GM19455 (cell line): ENCODE measurements around the gene ALB.

ENCODE experiments used
- ATAC-seq: cut with Tn5 transposase; IDR thresholded peaks from one replicate; pipeline ENCODE4 v1.9.1; 2021; ENCODE audit not compliant: unreplicated experiment

The ALB gene

GRCh38 chr4:73429826-73430587 is 25.9 kb downstream of the ALB start:
- ATAC-seq, result no peak

GRCh38 chr4:73431813-73432168 is 27.7 kb downstream of the ALB start:
- ATAC-seq, result no peak

- ATAC-seq, result no peak
Observed at GRCh38 chr4:73432169-73433000, 28.3 kb downstream of the ALB start.

- no peak for ATAC-seq
Observed at GRCh38 chr4:73433140-73433539, 29.1 kb downstream of the ALB start.

GRCh38 chr4:73434311-73434710 is 30.2 kb downstream of the ALB start:
- ATAC-seq, result peak; percentile 68

GRCh38 chr4:73435984-73436383 is 31.9 kb downstream of the ALB start, which contains the start of gene AFP:
Gene AFP (plus strand): TSS chr4:73436221. CDS start chr4:73436263, 42 bp downstream.
- ATAC-seq, result no peak

GRCh38 chr4:73436674-73437557 is 32.8 kb downstream of the ALB start:
- no peak for ATAC-seq

GRCh38 chr4:73437558-73437956 is 33.5 kb downstream of the ALB start:
- ATAC-seq, result no peak

- ATAC-seq, result no peak
Observed at GRCh38 chr4:73438048-73438447, 34.0 kb downstream of the ALB start.

- no peak for ATAC-seq
Observed at GRCh38 chr4:73438582-73439215, 34.6 kb downstream of the ALB start.

- ATAC-seq, result no peak
Observed at GRCh38 chr4:73439445-73439844, 35.4 kb downstream of the ALB start.

GRCh38 chr4:73439991-73440390 is 35.9 kb downstream of the ALB start:
- ATAC-seq, result no peak

- ATAC-seq, result no peak
Observed at GRCh38 chr4:73440653-73441052, 36.6 kb downstream of the ALB start.

GRCh38 chr4:73442275-73442674 is 38.2 kb downstream of the ALB start:
- ATAC-seq, result no peak

- ATAC-seq, result no peak
Observed at GRCh38 chr4:73443224-73443623, 39.1 kb downstream of the ALB start.

GRCh38 chr4:73445383-73446335 is 41.6 kb downstream of the ALB start:
- no peak for ATAC-seq

GRCh38 chr4:73446336-73446938 is 42.4 kb downstream of the ALB start:
- peak; percentile 97 for ATAC-seq

GRCh38 chr4:73447671-73448070 is 43.6 kb downstream of the ALB start:
- ATAC-seq, result no peak
